ENCODE measurements around the gene THSD1. TPM values are rescaled to one million over a fixed set of nuclear protein-coding genes. Genes with fewer than 3 reads are reported as not detected.

Gene THSD1
- total RNA-seq, 5 donors from 2014 or later (not counting 1 experiment from before 2014, with no cell fraction given) = 0.26 to 0.63 (median 0.47) TPM

Other genes with a start within 250 kb of the THSD1 start
- gene NEK3, start 246.6 kb downstream of the THSD1 start, total RNA-seq = 1 to 10 TPM; 2.8 to 7.9 (median 4.3) TPM
- 10 to 100 TPM; 43.3 to 53.7 (median 49.2) TPM for gene VPS36, start 44.5 kb upstream of the THSD1 start, total RNA-seq
- gene CKAP2, start 49.3 kb upstream of the THSD1 start, total RNA-seq = 10 to 100 TPM in 4 of 5 donors, 1 to 10 TPM in 1; 9.0 to 38.7 (median 12.0) TPM
- gene HNRNPA1L2, start 236.3 kb upstream of the THSD1 start, total RNA-seq = 10 to 100 TPM; 14.0 to 17.1 (median 15.9) TPM
- gene SUGT1, start 246.7 kb upstream of the THSD1 start, total RNA-seq = 10 to 100 TPM; 28.2 to 33.1 (median 28.6) TPM

Measured in T-cell (primary cell).